ENCODE data around the gene SPATA31D3.

Gene SPATA31D3

GRCh38 chr9:81898851-81899250 is 44.4 kb upstream of the SPATA31D3 start:
- ATAC-seq: no peak
- TF ChIP-seq TCF4 (CRISPR knock-in tag; IDR thresholded peaks at IDR 0.05; ENCODE audit: borderline replicate concordance) (no peak), CSDC2 (CRISPR knock-in tag; IDR thresholded peaks at IDR 0.05) (no peak), CSRNP3 (CRISPR knock-in tag; IDR thresholded peaks at IDR 0.05) (no peak), ZNF565 (CRISPR knock-in tag; conservative IDR thresholded peaks at IDR 0.05; ENCODE audit: low read depth) (no peak), TOX (CRISPR knock-in tag; IDR thresholded peaks at IDR 0.05; ENCODE audit: borderline replicate concordance) (no peak), TSHZ2 (CRISPR knock-in tag; IDR thresholded peaks at IDR 0.05) (no peak), ESRRG (CRISPR knock-in tag; IDR thresholded peaks at IDR 0.05) (no peak), ISL1 (CRISPR knock-in tag; IDR thresholded peaks at IDR 0.05) (no peak), ZNF8 (CRISPR knock-in tag; IDR thresholded peaks at IDR 0.05) (no peak), ZFP3 (CRISPR knock-in tag; IDR thresholded peaks at IDR 0.05) (no peak), RARB (CRISPR knock-in tag; IDR thresholded peaks at IDR 0.05) (no peak), PATZ1 (CRISPR knock-in tag; IDR thresholded peaks at IDR 0.05; ENCODE audit: borderline replicate concordance) (no peak), ZNF70 (CRISPR knock-in tag; IDR thresholded peaks at IDR 0.05) (no peak)

DNA sequence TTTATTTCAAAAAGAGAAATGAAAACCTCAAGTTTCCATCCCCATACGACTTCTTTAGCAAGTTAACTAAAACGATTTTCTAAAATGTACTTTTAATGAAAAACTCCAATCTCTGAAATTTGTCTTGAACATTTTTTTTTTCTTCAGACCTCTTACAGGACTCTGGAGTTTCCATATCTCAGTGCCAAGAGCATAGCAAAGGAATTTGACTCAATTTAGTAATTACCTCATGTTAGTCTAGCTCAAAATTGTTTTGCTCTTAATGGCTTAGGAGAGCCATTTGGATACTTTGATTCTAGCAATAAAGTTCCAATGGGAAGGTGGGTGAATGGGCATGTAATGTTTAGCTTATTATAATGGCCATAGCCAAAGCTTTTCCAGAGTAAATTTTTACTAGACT is 41.1 kb upstream of the SPATA31D3 start:
- no peak for ATAC-seq
- TF ChIP-seq PPARA (CRISPR knock-in tag; IDR thresholded peaks at IDR 0.05; ENCODE audit: borderline replicate concordance) (no peak), ISL1 (CRISPR knock-in tag; IDR thresholded peaks at IDR 0.05) (peak; percentile 66)

- ATAC-seq: no peak
- TF ChIP-seq ISL1 (CRISPR knock-in tag; IDR thresholded peaks at IDR 0.05) (no peak), GLIS3 (CRISPR knock-in tag; IDR thresholded peaks at IDR 0.05) (no peak), ZFP3 (CRISPR knock-in tag; IDR thresholded peaks at IDR 0.05) (no peak), PPARA (CRISPR knock-in tag; IDR thresholded peaks at IDR 0.05; ENCODE audit: borderline replicate concordance) (no peak), ESRRG (CRISPR knock-in tag; IDR thresholded peaks at IDR 0.05) (no peak), TOX (CRISPR knock-in tag; IDR thresholded peaks at IDR 0.05; ENCODE audit: borderline replicate concordance) (no peak), ZNF8 (CRISPR knock-in tag; IDR thresholded peaks at IDR 0.05) (no peak), CSRNP3 (CRISPR knock-in tag; IDR thresholded peaks at IDR 0.05) (no peak), TCF4 (CRISPR knock-in tag; IDR thresholded peaks at IDR 0.05; ENCODE audit: borderline replicate concordance) (no peak), ZNF70 (CRISPR knock-in tag; IDR thresholded peaks at IDR 0.05) (no peak), SNAI2 (CRISPR knock-in tag; IDR thresholded peaks at IDR 0.05) (no peak), POU6F1 (CRISPR knock-in tag; IDR thresholded peaks at IDR 0.05; ENCODE audit: borderline replicate concordance, low read depth) (no peak), ZFP30 (CRISPR knock-in tag; IDR thresholded peaks at IDR 0.05) (no peak), ARNTL (CRISPR knock-in tag; IDR thresholded peaks at IDR 0.05; ENCODE audit: borderline replicate concordance, low read depth) (no peak), BACH2 (CRISPR knock-in tag; IDR thresholded peaks at IDR 0.05; ENCODE audit: borderline replicate concordance) (no peak), CSDC2 (CRISPR knock-in tag; IDR thresholded peaks at IDR 0.05) (no peak), TSHZ2 (CRISPR knock-in tag; IDR thresholded peaks at IDR 0.05) (no peak), OSR1 (CRISPR knock-in tag; IDR thresholded peaks at IDR 0.05) (no peak)
Observed at GRCh38 chr9:81902626-81903025, 40.7 kb upstream of the SPATA31D3 start.

Data from SK-N-SH treated with all-trans-retinoic acid at 6 μM for 48 hours (cell line).